DOHH2 (cell line): ENCODE measurements around the gene SLC5A10.

Experiments used
- H3F3A ChIP-seq: fragments of 200-600 bp; sonication (generic), shearing (Covaris generic); 2 replicates; pipeline ENCODE4 v1.6.0; 2016; ENCODE audit warnings: antibody characterized with exemption, mild to moderate bottlenecking; ENCODE audit not compliant: control insufficient read depth, insufficient read depth
- H3K27ac ChIP-seq: fragments of 200-600 bp; sonication (generic); 2 replicates; pipeline ENCODE4 v1.5.1; 2014; ENCODE audit warnings: low read depth, mild to moderate bottlenecking, low read length, moderate library complexity
- H3K27me3 ChIP-seq: fragments of 200-600 bp; sonication (generic); 2 replicates; pipeline ENCODE4 v1.6.1; 2014; ENCODE audit warnings: mild to moderate bottlenecking, low read length, mixed read lengths; ENCODE audit not compliant: control insufficient read depth
- H3K36me3 ChIP-seq: fragments of 200-600 bp; sonication (generic); 2 replicates; pipeline ENCODE4 v1.6.1; 2014; ENCODE audit warnings: mild to moderate bottlenecking, low read length, moderate library complexity, mixed read lengths; ENCODE audit not compliant: control insufficient read depth
- H3K4me1 ChIP-seq: fragments of 200-600 bp; sonication (generic); 2 replicates; pipeline ENCODE4 v1.6.1; 2014; ENCODE audit warnings: mild to moderate bottlenecking, low read length, mixed read lengths; ENCODE audit not compliant: control insufficient read depth
- H3K4me2 ChIP-seq: fragments of 200-600 bp; sonication (generic); 2 replicates; pipeline ENCODE4 v1.6.0; 2014; ENCODE audit warnings: mild to moderate bottlenecking, low read length, moderate library complexity
- H3K4me3 ChIP-seq: fragments of 200-600 bp; sonication (generic); 2 replicates; pipeline ENCODE4 v1.5.1; 2014; ENCODE audit warnings: mild to moderate bottlenecking, low read length, mixed read lengths
- H3K79me2 ChIP-seq: fragments of 200-600 bp; sonication (generic); 2 replicates; pipeline ENCODE4 v1.6.1; 2014; ENCODE audit warnings: mild to moderate bottlenecking, low read length, mixed read lengths; ENCODE audit not compliant: control insufficient read depth
- H3K9me2 ChIP-seq: fragments of 200-600 bp; sonication (generic); replicated peaks from 2 replicates; pipeline ENCODE4 v1.6.1; 2014; ENCODE audit warnings: mild to moderate bottlenecking, low read length, mixed read lengths; ENCODE audit not compliant: control insufficient read depth
- H3K9me3 ChIP-seq: fragments of 200-600 bp; sonication (generic); 2 replicates; pipeline ENCODE4 v1.6.1; 2014; ENCODE audit warnings: antibody characterized with exemption, low read length, mixed read lengths; ENCODE audit not compliant: control insufficient read depth, insufficient read depth
- H4K20me1 ChIP-seq: fragments of 200-600 bp; sonication (generic); 2 replicates; pipeline ENCODE4 v1.6.0; 2014; ENCODE audit warnings: low read depth, mild to moderate bottlenecking, antibody characterized with exemption, low read length, moderate library complexity; ENCODE audit not compliant: control insufficient read depth, insufficient read depth
- CTCF ChIP-seq: fragments of 200-600 bp; sonication (generic); IDR thresholded peaks from one replicate; pipeline ENCODE4 v1.5.1; 2014; ENCODE audit warnings: antibody characterized with exemption, mild to moderate bottlenecking, low read depth, low read length; ENCODE audit not compliant: poor library complexity, severe bottlenecking
- EZH2phosphoT487 ChIP-seq: fragments of 200-600 bp; sonication (generic); IDR thresholded peaks from 2 replicates; pipeline ENCODE4 v1.6.1; 2017; ENCODE audit warnings: borderline replicate concordance, mild to moderate bottlenecking, antibody characterized with exemption, low read length, moderate library complexity, mixed read lengths

Gene SLC5A10

GRCh38 chr17:18966831-18967624 is 15.1 kb downstream of the SLC5A10 start:
- H3K4me1 ChIP-seq = peaks cover 6% of the 10 kb centered on the region; the same call in 1 of the 2 replicates
- no peak overlapping the region for H3K4me3 ChIP-seq
- H3K27ac ChIP-seq = no peak overlapping the region
- H3K27me3 ChIP-seq = no peaks in the 10 kb centered on the region
- no peaks in the 10 kb centered on the region for H3K79me2 ChIP-seq
- no peak overlapping the region for H3K4me2 ChIP-seq
- H3K9me3 ChIP-seq = no peaks in the 10 kb centered on the region
- H3F3A ChIP-seq = no peaks in the 10 kb centered on the region
- H3K9me2 ChIP-seq = no peaks in the 10 kb centered on the region
- peaks cover 5% of the 10 kb centered on the region; the same call in 1 of the 2 replicates for H3K36me3 ChIP-seq
- no peaks in the 10 kb centered on the region for H4K20me1 ChIP-seq
- TF ChIP-seq CTCF (no peak), EZH2phosphoT487 (no peak)

DNA sequence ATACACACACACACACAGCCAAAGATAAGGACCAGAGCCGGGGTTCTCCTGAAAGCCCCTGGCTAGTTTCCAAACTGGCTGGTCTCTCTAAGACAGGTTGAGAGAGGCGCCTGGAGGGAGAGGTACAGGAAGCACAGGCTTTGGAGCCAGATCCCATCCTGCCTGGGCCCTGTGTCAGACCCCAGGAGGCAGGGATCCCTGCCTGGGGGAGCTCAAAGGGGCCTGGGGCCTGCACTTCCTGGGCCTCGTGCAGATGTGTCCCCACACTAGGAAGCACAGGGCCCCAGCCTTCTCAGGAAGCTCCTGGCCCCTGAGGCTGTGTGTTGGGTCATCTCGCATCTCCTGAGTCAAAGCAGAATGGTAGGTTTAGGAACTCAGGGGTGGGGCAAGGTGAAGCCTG is 16.0 kb downstream of the SLC5A10 start:
- H3K4me1 ChIP-seq = peaks cover 6% of the 10 kb centered on the region; the same call in 1 of the 2 replicates
- H3K4me3 ChIP-seq = no peak overlapping the region
- no peak for TF ChIP-seq EZH2phosphoT487
- TF ChIP-seq CTCF = no peak
- H4K20me1 ChIP-seq = no peaks in the 10 kb centered on the region
- no peaks in the 10 kb centered on the region for H3K27me3 ChIP-seq
- H3F3A ChIP-seq = no peaks in the 10 kb centered on the region
- no peaks in the 10 kb centered on the region for H3K9me2 ChIP-seq
- no peak overlapping the region for H3K27ac ChIP-seq
- H3K9me3 ChIP-seq = no peaks in the 10 kb centered on the region
- H3K4me2 ChIP-seq = no peak overlapping the region
- no peaks in the 10 kb centered on the region for H3K79me2 ChIP-seq
- H3K36me3 ChIP-seq = peaks cover 5% of the 10 kb centered on the region; the same call in 1 of the 2 replicates

DNA sequence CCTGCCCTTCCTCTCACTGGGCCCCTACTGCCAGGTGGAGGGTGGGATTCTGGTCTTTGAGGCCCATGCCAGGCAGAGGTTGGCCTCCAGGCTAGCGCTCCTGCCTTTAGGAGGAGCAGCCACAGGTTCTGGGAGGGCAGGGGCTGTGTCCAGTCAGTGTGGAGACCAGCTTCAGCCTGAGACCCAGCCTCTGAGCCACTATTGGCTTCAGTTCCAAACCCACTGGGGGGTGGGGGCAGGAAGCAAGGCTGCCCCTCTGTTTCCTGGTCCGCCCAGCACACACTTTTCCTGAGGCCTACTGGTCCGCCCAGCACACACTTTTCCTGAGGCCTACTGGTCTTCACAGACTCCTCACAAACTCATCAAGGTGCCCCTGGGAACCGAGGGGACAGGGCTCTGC is 16.4 kb downstream of the SLC5A10 start:
- TF ChIP-seq CTCF = no peak
- no peak for TF ChIP-seq EZH2phosphoT487
- no peak overlapping the region for H3K4me3 ChIP-seq
- no peaks in the 10 kb centered on the region for H3K9me2 ChIP-seq
- H3K27me3 ChIP-seq = no peaks in the 10 kb centered on the region
- H3K79me2 ChIP-seq = no peaks in the 10 kb centered on the region
- H3F3A ChIP-seq = no peaks in the 10 kb centered on the region
- H3K9me3 ChIP-seq = no peaks in the 10 kb centered on the region
- no peaks in the 10 kb centered on the region for H4K20me1 ChIP-seq
- H3K27ac ChIP-seq = no peak overlapping the region
- H3K4me1 ChIP-seq = peaks cover 6% of the 10 kb centered on the region; the same call in 1 of the 2 replicates
- H3K36me3 ChIP-seq = peaks cover 5% of the 10 kb centered on the region; the same call in 1 of the 2 replicates
- H3K4me2 ChIP-seq = no peak overlapping the region
